Occipital lobe (tissue), 2 donors: ENCODE results near the gene KIR2DL4. TPM values are rescaled to one million over a fixed set of nuclear protein-coding genes. Genes with fewer than 3 reads are reported as not detected.

Source experiments
- small RNA-seq: library from RNA; depleted of rRNA; stranded (forward); fragments of <200 nt; gene quantifications from one replicate; pipeline ENCODE3, GENCODE V24; 2014
- total RNA-seq: library from RNA; depleted of rRNA; stranded (reverse); fragments of >200 nt; gene quantifications from one replicate; pipeline ENCODE4 v1.2.3, GENCODE V29; 2014

Gene KIR2DL4
- total RNA-seq, 1 donor from 2014 or later: not detected

Small RNAs within 50 kb of the gene (small RNA-seq; reads per million reads assigned to genes)
- not detected for gene KIR3DP1

Other genes with a start within 250 kb of the KIR2DL4 start
- gene LILRA2, start 229.8 kb upstream of the KIR2DL4 start, total RNA-seq: 0.94 TPM
- 0.16 TPM for gene LILRA1, start 210.0 kb upstream of the KIR2DL4 start, total RNA-seq
- not detected for gene LILRB1, start 173.1 kb upstream of the KIR2DL4 start, total RNA-seq
- 1.6 TPM for gene LILRB4, start 140.6 kb upstream of the KIR2DL4 start, total RNA-seq
- gene KIR3DL3, start 79.2 kb upstream of the KIR2DL4 start, total RNA-seq: not detected
- gene KIR2DL3, start 65.1 kb upstream of the KIR2DL4 start, total RNA-seq: not detected
- gene KIR2DL1, start 33.8 kb upstream of the KIR2DL4 start, total RNA-seq: not detected
- not detected for gene KIR3DL1, start 12.9 kb downstream of the KIR2DL4 start, total RNA-seq
- not detected for gene KIR2DS4, start 29.1 kb downstream of the KIR2DL4 start, total RNA-seq
- not detected for gene KIR3DL2, start 46.8 kb downstream of the KIR2DL4 start, total RNA-seq
- gene FCAR, start 70.6 kb downstream of the KIR2DL4 start, total RNA-seq: not detected
- not detected for gene NCR1, start 102.5 kb downstream of the KIR2DL4 start, total RNA-seq
- gene NLRP7, start 143.9 kb downstream of the KIR2DL4 start, total RNA-seq: not detected
- 2.0 TPM for gene NLRP2, start 162.8 kb downstream of the KIR2DL4 start, total RNA-seq
- 0.47 TPM for gene GP6, start 234.7 kb downstream of the KIR2DL4 start, total RNA-seq